ENCODE results near the gene SPP2.

The SPP2 gene

GRCh38 chr2:234050455-234051135 lies at the start of gene SPP2:
TSS of gene SPP2 (plus strand) at chr2:234050702. CDS start at chr2:234050787, 85 bp downstream.
- no peak for DNase-seq (ENCODE audit: low read depth)

GRCh38 chr2:234001380-234002160 lies 48.9 kb upstream of the SPP2 start:
- no peak for DNase-seq (ENCODE audit: low read depth)

- no peak for DNase-seq (ENCODE audit: low read depth)
These were observed 48.2 kb upstream of the SPP2 start for GRCh38 chr2:234002281-234002680.

- DNase-seq (ENCODE audit: low read depth) = no peak
These were observed 46.4 kb upstream of the SPP2 start for GRCh38 chr2:234003972-234004617.

- no peak for DNase-seq (ENCODE audit: low read depth)
These were observed 45.4 kb upstream of the SPP2 start for GRCh38 chr2:234005126-234005525.

- no peak for DNase-seq (ENCODE audit: low read depth)
These were observed 44.0 kb upstream of the SPP2 start for GRCh38 chr2:234006501-234006900.

GRCh38 chr2:234014427-234014826 lies 36.1 kb upstream of the SPP2 start:
- no peak for DNase-seq (ENCODE audit: low read depth)

- DNase-seq (ENCODE audit: low read depth) = no peak
These were observed 34.6 kb upstream of the SPP2 start for GRCh38 chr2:234015861-234016260.

- no peak for DNase-seq (ENCODE audit: low read depth)
These were observed 30.6 kb upstream of the SPP2 start for GRCh38 chr2:234019896-234020295.

GRCh38 chr2:234020332-234020731 lies 30.2 kb upstream of the SPP2 start:
- no peak for DNase-seq (ENCODE audit: low read depth)

GRCh38 chr2:234022424-234022823 lies 28.1 kb upstream of the SPP2 start:
- no peak for DNase-seq (ENCODE audit: low read depth)

- DNase-seq (ENCODE audit: low read depth) = no peak
These were observed 26.2 kb upstream of the SPP2 start for GRCh38 chr2:234024304-234024703.

GRCh38 chr2:234025466-234025865 lies 25.0 kb upstream of the SPP2 start:
- no peak for DNase-seq (ENCODE audit: low read depth)

GRCh38 chr2:234025891-234026401 lies 24.6 kb upstream of the SPP2 start:
- no peak for DNase-seq (ENCODE audit: low read depth)

GRCh38 chr2:234026693-234027254 lies 23.7 kb upstream of the SPP2 start:
- DNase-seq (ENCODE audit: low read depth) = no peak

- no peak for DNase-seq (ENCODE audit: low read depth)
These were observed 22.9 kb upstream of the SPP2 start for GRCh38 chr2:234027641-234028040.

- no peak for DNase-seq (ENCODE audit: low read depth)
These were observed 21.3 kb upstream of the SPP2 start for GRCh38 chr2:234029150-234029733.

- no peak for DNase-seq (ENCODE audit: low read depth)
These were observed 19.3 kb upstream of the SPP2 start for GRCh38 chr2:234031207-234031606.

- DNase-seq (ENCODE audit: low read depth) = no peak
These were observed 18.1 kb upstream of the SPP2 start for GRCh38 chr2:234032279-234032856.

GRCh38 chr2:234033174-234033573 lies 17.3 kb upstream of the SPP2 start:
- no peak for DNase-seq (ENCODE audit: low read depth)

GRCh38 chr2:234033885-234034284 lies 16.6 kb upstream of the SPP2 start:
- no peak for DNase-seq (ENCODE audit: low read depth)
